Hematopoietic multipotent progenitor cell treated with erythropoietin and hydrocortisone succinate and interleukin-3 and kit ligand, for 6 days (in vitro differentiated cells): ENCODE results near the gene MAPK10.

Source experiments
- DNase-seq: peaks from one replicate; pipeline ENCODE4 v3.0.0-alpha.2; 2015

The MAPK10 gene

GRCh38 chr4:86359944-86360478, at the start of gene MAPK10:
MAPK10 (minus strand) TSS chr4:86360053.
- peak; percentile 86 for DNase-seq

DNA sequence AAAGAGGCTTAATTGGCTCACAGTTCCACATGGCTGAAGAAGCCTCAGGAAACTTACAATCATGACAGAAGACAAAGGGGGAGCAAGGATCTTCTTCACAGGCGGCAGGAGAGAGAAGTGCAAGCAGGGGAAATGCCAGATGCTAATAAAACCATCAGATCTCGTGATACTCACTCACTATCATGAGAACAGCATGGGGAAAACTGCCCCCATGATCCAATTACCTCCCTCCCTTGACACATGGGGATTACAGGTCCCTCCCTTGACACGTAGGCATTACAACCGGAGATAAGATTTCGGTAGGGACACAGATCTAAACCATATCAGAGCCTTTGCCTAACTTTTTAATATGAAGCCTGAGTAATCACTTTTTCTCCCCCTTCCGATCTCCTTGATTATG, 43.7 kb upstream of the MAPK10 start:
- no peak for DNase-seq

DNA sequence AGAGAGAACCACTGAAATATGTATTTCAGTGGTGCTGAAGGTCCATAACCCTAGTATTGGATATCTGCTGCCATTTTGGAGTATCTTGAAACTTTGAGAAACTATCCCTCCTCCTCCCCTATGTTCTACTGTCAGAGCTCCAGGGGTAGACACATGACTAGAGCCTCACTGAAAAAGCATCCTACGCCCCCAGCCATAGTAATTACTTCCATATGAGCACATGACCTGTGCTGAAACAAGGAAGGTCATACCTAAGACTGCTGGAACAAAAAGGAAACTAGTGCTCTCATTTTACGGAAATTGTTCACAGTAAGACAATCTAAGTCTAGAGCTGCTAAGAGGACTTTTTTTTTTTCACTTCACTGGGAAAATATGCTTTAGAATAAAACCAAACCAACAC, 42.0 kb upstream of the MAPK10 start:
- no peak for DNase-seq

GRCh38 chr4:86400216-86400615, 40.4 kb upstream of the MAPK10 start:
- DNase-seq: no peak

DNA sequence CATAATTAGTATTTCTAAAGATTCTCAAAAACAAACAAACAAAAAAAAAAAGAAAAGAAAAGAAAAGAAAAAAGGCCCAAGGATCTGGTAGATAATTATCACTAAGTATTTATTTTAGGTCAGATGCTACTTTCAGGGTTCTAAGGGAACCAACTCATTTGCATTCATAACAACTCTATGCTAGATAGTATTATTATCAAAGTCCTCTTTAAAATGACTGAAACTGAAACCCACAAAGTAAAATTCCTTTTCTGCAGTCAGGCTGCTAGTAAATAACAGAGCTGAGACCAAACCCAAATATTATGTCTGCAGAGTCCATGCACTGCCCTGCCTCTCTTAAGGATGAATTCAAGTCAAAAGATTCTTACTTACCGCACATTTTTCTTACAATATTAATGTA, 38.3 kb upstream of the MAPK10 start:
- DNase-seq: no peak

GRCh38 chr4:86393749-86394148, 33.9 kb upstream of the MAPK10 start:
- no peak for DNase-seq

GRCh38 chr4:86389664-86390063, 29.8 kb upstream of the MAPK10 start:
- no peak for DNase-seq

DNA sequence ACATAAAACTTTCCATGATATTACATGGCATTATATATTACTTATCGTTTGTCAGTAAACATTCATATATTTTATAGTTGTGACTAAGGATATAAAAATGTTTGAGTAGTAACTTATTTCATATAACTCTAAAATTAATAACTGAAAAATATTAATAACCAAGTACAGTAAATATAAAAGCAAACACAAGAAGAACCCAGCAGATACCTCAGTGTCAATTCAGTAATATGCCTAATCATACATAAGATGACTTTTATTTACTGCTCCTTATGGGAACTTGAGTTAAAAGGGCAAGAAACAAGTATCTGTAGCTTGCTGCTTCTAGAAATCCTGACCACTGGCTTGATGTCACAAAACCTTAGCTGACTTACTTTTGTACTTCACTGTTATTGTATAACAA, 28.4 kb upstream of the MAPK10 start:
- DNase-seq: no peak

DNA sequence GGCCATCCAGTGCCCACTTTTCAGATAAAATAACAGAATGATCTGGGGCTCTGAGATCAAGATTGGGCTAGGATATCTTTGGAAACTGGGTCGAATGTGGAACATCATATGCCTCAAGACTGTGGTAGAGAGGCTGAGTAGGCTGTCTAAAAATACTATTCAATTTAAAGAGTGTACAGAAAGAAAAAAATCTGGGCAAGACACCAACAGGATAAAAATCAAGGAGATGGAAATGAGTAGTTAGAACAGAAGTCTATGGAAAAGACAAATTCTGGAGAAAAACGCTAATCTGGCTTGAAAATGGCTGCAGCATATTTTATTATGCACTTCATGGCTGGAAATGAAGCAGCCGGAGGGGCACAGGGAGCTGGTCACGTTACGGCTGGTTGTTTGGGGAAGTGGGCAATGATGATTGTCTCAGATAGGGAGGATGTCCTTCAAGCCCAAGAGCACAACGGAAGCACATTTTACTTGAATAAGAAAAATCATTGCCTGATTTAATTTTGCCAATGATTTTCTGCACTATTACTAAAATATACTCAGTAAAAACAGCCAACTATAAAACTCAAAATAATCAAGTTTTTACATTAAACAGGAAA, 27.1 kb upstream of the MAPK10 start:
- DNase-seq: peak; percentile 45

DNA sequence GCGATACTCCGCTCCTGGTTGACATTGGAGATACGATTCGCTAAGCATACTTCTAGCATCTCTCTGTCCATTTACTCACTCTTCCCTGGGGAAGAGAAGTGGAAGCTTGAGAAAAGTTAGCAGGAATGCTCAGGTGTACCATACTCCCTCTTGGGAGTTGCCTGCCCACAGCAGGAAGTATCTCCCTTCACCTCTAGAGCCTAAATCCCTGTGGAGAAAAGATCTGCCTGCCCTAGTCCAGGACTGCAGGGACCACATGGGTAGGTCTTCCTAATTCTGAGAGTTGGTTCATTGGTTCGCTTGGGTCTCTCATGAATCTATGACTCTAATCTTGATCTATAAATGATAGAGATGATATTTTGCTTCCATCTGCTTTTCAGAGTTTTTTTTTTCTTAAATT, 26.3 kb upstream of the MAPK10 start:
- no peak for DNase-seq

- no peak for DNase-seq
These were observed 21.6 kb upstream of the MAPK10 start for GRCh38 chr4:86381431-86381830.

- no peak for DNase-seq
These were observed 20.4 kb upstream of the MAPK10 start for GRCh38 chr4:86380181-86380724.

DNA sequence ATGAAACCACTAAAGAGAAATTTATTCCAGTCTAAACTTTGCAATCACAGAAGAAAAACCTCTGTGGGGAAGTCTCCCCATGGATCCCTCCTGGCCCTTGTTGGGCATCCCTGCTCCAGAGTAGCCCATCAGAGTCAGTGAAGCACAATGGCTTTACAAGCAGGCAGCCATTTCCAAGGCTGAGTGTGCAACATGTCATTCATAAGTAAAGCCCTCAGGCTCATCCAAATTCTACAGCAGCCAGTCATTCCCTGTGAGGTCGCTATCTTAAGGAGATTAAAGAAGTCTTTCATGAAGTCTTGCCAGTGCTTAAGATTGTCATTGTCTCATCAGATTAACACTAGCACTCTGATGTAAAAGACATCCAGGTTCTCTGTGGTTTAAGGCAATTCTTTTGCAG, 17.0 kb upstream of the MAPK10 start:
- no peak for DNase-seq

- no peak for DNase-seq
These were observed 8.6 kb upstream of the MAPK10 start for GRCh38 chr4:86368433-86368832.

DNA sequence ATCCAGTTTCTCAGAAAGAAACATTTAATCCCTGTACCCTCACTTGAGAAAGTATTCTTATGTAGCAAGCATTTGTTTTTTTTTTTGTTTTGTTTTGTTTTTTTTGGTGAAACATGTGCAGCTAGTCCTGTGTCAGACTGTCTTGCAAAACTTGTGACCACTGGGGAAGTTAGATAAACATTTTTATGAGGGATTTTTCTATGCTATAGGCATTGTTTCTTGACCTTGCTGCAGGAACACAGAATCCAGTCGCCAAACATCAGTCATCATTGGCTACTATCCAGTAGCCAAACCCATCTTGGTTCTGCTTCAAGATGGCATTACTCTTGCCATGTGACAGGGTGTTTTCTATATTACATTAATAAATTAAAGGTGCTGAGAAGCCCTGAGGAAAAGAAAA, 7.7 kb upstream of the MAPK10 start:
- DNase-seq: no peak

GRCh38 chr4:86366920-86367319, 7.1 kb upstream of the MAPK10 start:
- DNase-seq: no peak

- DNase-seq: no peak
These were observed 2.7 kb upstream of the MAPK10 start for GRCh38 chr4:86362510-86362909.

GRCh38 chr4:86358257-86358656, 1.6 kb downstream of the MAPK10 start:
- DNase-seq: no peak

DNA sequence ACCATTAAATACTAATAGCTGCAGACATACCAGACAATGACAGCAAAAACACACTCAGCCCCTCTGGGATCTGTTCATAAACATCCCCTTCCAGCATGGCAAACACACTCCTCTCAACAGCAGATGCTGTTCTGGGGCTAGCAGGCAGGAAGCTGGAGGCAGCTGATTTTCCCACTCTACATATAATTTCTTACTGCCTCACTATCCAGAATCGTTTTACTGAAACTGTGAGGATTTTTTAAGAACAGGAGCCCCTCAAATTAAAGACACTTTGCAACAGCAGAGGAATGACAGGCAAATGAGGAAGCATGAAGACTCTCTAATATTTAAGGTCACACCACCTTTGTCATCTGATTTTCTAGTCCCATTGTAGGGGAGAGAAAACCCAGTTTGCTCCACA, 2.2 kb downstream of the MAPK10 start:
- DNase-seq: no peak

DNA sequence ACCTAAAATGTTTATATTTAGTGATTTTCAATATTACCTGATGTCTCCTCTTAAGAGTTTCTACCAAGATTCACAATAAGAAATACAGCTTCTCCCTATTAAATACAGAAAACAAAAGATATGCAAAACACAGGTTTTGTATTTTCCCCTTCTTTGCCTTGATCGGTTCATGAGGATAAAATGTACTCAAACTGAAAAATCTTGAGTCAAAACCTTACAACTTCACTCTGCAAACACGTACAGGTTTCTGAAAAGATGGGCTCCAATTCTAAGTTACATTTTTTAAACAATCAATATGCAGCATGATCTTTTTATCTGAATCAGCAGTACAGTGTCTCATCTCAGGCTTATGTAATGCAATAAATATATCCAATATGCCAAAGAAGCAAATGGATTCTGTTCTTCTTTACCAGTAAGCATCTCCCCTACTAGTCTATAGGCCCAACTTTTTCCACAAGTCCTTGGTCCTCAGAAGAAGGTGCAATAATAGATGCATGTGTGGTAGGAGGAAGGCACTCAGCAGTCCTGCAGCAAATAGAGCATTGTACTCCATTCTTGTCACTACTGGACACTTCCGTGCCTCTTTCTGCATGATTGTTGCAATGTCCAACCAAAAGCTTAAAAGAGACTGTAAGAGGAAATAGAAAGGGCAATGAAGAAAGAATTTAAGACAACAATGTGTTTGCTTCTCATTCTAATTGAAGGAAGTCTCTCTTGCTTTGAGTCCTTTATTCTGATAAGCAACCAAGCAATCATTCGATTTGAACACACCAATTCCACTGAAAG, 3.2 kb downstream of the MAPK10 start:
- no peak for DNase-seq

DNA sequence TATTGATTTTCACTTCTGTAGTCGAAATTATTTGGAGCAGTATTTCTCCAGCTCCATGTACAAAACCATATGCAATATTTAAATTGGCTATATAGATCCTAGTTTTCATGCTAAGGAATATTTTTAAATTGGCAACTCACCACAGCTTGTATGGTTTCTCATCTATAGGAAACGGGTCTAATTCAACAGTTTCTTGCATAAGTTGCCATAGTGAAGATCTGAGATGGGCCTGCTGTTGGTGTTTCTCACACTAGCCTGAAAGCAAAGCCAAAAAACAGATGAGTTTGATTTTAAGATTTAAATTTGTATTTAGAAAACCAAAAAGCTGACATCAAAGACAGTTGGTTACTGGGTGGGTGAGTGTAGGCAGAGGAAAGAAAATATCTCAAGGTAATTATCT, 5.5 kb downstream of the MAPK10 start:
- no peak for DNase-seq

DNA sequence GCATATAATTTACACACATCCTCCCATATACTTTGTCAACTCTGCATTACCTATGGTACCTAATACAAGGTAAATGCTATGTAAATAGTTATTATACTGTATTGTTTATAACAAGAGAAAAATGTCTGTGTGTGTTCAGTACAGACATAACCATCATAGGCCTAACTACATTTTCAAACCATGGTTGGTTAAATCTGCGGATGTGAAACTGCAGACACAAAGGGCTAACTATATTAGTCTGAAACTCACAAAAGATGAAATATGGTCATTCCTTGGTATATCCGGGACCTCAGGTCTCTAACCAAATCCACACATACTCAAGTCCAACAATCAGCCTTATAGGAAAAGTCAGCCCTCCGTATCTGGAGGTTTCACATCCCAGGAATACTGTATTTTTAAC, 13.5 kb downstream of the MAPK10 start:
- DNase-seq: no peak

- DNase-seq: no peak
These were observed 15.7 kb downstream of the MAPK10 start for GRCh38 chr4:86344127-86344526.

DNA sequence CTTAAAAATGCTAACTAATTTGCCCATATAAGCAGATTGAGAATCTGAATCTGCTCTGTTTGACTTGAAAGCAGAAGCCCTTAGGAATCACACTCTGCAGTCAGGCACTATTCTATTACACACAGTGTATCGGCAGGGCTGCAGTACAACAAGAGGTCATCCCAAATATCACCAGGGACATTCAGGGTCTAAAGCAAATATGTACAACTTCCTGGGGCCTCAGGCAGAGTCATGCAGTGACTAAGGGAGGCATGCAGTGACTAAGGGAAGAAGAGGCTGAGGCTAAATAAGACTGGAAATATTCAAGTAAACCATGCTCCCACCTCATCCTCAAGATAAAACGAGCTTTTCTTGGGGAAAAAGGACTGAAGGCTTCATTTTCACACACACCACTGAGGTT, 20.9 kb downstream of the MAPK10 start:
- no peak for DNase-seq
